ENCODE measurements around the gene ACAT2. TPM values are rescaled to one million over a fixed set of nuclear protein-coding genes. Genes with fewer than 3 reads are reported as not detected.
"Not testable (repeated sequence)": the region's sequence is repeated elsewhere in the genome, so short reads cannot be mapped to it uniquely, and the experiment has no call there.

ACAT2 gene
- 31.1 and 32.6 TPM in 2 replicates for total RNA-seq
- 20.4 TPM for total RNA-seq (2013)
- 6.5 and 10.5 TPM in 2 replicates for polyA plus RNA-seq
- 7.1 and 12.3 TPM in 2 replicates for polyA minus RNA-seq

- Histone ChIP-seq H2AFZ (ENCODE audit: insufficient read depth, low read depth, low read length, poor library complexity, severe bottlenecking) (peak within 1 kb of the TSS; percentile 88), H3K27ac (ENCODE audit: low read length in 2 of 2) (peak within 1 kb of the TSS; percentile 95 to 96), H3K36me3 (replicated peaks in 1 of 2; ENCODE audit: control extremely low read depth in 1 of 2, control insufficient read depth in 1 of 2, extremely low read depth in 1 of 2, insufficient read depth in 2 of 2, low read length in 1 of 2) (peaks cover 8 to 16% of the 10 kb centered on the region in 2 experiments), H3K79me2 (ENCODE audit: control insufficient read depth, insufficient read depth, low read length) (peaks cover 20% of the 10 kb centered on the region), H3K4me3 (ENCODE audit: control extremely low read depth in 1 of 5, extremely low read depth in 1 of 5, insufficient read depth in 1 of 5, low read depth in 2 of 5, low read length in 4 of 5) (peak within 1 kb of the TSS; percentile 83 to 99 (median 93)), H3K27me3 (replicated peaks in 1 of 4; ENCODE audit: control extremely low read depth in 1 of 4, control insufficient read depth in 3 of 4, insufficient read depth in 4 of 4, low read length in 3 of 4) (no peaks in the 10 kb centered on the region), H3K4me1 (ENCODE audit: control insufficient read depth in 2 of 2, insufficient read depth in 2 of 2, low read length in 2 of 2) (peaks cover 17 to 19% of the 10 kb centered on the region in 2 donors), H4K20me1 (ENCODE audit: control insufficient read depth, insufficient read depth, low read length, poor library complexity, severe bottlenecking) (no peaks in the 10 kb centered on the region), H3K4me2 (replicated peaks; ENCODE audit: low read depth, low read length, poor library complexity, severe bottlenecking) (peak within 1 kb of the TSS; percentile 95), H3K9ac (ENCODE audit: low read length) (peak within 1 kb of the TSS; percentile 92), H3K9me3 (ENCODE audit: control extremely low read depth in 1 of 3, control insufficient read depth in 2 of 3, insufficient read depth in 1 of 3, low read length in 2 of 3) (no peaks in the 10 kb centered on the region)
- no peaks in the 10 kb centered on the region for H3K9me3 Mint-ChIP-seq (ENCODE audit: insufficient read depth)
- H3K27me3 Mint-ChIP-seq = no peaks in the 10 kb centered on the region
- peak within 1 kb of the TSS; percentile 95 for H3K4me3 Mint-ChIP-seq
- H3K4me1 Mint-ChIP-seq = peaks cover 21% of the 10 kb centered on the region
- intact Hi-C loops (cut with micrococcal nuclease) = loop anchor here (1.0 kb wide), 4 partner anchors 27 to 206 kb away; partner anchors contain the start of genes SOD2, TCP1 and WTAP
- peak within 1 kb of the TSS; percentile 96 for H3K27ac Mint-ChIP-seq
- ATAC-seq (ENCODE audit: low read depth) = peak; percentile 96
- ChIA-PET POLR2A (interaction anchor here (0.8 to 3.6 kb wide), 6 partner anchors 8 to 69 kb away, joined by 3 to 28 read pairs (median 6); partner anchors contain the start of genes MRPL18, SOD2, TCP1 and WTAP), CTCF (interaction anchor here (0.9 to 1.3 kb wide), 4 partner anchors 8 to 70 kb away, joined by 3 to 5 read pairs (median 4); partner anchors contain the start of genes MRPL18, SOD2 and TCP1)
- WGBS (ENCODE audit: insufficient coverage) = under 1% methylated on average over 75 of the region's 76 CpGs
- peak; percentile 94 for DNase-seq
- TF ChIP-seq, protein P1, sequence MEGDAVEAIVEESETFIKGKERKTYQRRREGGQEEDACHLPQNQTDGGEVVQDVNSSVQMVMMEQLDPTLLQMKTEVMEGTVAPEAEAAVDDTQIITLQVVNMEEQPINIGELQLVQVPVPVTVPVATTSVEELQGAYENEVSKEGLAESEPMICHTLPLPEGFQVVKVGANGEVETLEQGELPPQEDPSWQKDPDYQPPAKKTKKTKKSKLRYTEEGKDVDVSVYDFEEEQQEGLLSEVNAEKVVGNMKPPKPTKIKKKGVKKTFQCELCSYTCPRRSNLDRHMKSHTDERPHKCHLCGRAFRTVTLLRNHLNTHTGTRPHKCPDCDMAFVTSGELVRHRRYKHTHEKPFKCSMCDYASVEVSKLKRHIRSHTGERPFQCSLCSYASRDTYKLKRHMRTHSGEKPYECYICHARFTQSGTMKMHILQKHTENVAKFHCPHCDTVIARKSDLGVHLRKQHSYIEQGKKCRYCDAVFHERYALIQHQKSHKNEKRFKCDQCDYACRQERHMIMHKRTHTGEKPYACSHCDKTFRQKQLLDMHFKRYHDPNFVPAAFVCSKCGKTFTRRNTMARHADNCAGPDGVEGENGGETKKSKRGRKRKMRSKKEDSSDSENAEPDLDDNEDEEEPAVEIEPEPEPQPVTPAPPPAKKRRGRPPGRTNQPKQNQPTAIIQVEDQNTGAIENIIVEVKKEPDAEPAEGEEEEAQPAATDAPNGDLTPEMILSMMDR (IDR thresholded peaks at IDR 0.05) = no peak
- TF ChIP-seq EZH2 (IDR thresholded peaks at IDR 0.05; ENCODE audit: borderline replicate concordance, insufficient read depth, low read depth, low read length, poor library complexity, severe bottlenecking) = no peak
Observed at GRCh38 chr6:159761873-159762680, at the start of gene ACAT2. ACAT2 (plus strand) TSS chr6:159762045; CDS start chr6:159762088, 43 bp downstream.

DNA sequence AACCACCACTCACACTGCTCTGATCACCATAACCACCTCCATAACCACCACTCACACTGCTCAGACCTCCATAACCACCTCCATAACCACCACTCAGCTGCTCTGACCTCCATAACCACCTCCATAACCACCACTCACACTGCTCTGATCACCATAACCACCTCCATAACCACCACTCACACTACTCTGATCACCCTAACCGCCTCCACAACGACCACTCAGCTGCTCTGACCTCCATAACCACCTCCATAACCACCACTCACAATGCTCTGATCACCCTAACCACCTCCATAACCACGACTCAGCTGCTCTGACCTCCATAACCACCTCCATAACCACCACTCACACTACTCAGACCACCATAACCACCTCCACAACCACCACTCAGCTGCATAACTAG is 49.5 kb upstream of the ACAT2 start:
- H3K27me3 ChIP-seq (replicated peaks in 1 of 4; ENCODE audit: control extremely low read depth in 1 of 4, control insufficient read depth in 3 of 4, insufficient read depth in 4 of 4, low read length in 3 of 4); H4K20me1 ChIP-seq (ENCODE audit: control insufficient read depth, insufficient read depth, low read length, poor library complexity, severe bottlenecking); H3K9me3 ChIP-seq (ENCODE audit: control extremely low read depth in 1 of 3, control insufficient read depth in 2 of 3, insufficient read depth in 1 of 3, low read length in 2 of 3); H3K4me3 Mint-ChIP-seq; H3K4me1 ChIP-seq (ENCODE audit: control insufficient read depth in 2 of 2, insufficient read depth in 2 of 2, low read length in 2 of 2); H3K4me3 ChIP-seq (ENCODE audit: control extremely low read depth in 1 of 5, extremely low read depth in 1 of 5, insufficient read depth in 1 of 5, low read depth in 2 of 5, low read length in 4 of 5); intact Hi-C loops (cut with micrococcal nuclease); H3K4me1 Mint-ChIP-seq; ATAC-seq (ENCODE audit: low read depth); H3K27me3 Mint-ChIP-seq; DNase-seq; H2AFZ ChIP-seq (ENCODE audit: insufficient read depth, low read depth, low read length, poor library complexity, severe bottlenecking); H3K4me2 ChIP-seq (replicated peaks; ENCODE audit: low read depth, low read length, poor library complexity, severe bottlenecking); H3K27ac Mint-ChIP-seq; H3K9me3 Mint-ChIP-seq (ENCODE audit: insufficient read depth); H3K27ac ChIP-seq (ENCODE audit: low read length in 2 of 2); H3K9ac ChIP-seq (ENCODE audit: low read length); POLR2A ChIA-PET; H3K36me3 ChIP-seq (replicated peaks in 1 of 2; ENCODE audit: control extremely low read depth in 1 of 2, control insufficient read depth in 1 of 2, extremely low read depth in 1 of 2, insufficient read depth in 2 of 2, low read length in 1 of 2): not testable (repeated sequence)
- CTCF ChIA-PET = interaction anchor here (0.6 to 1.4 kb wide), 2 partner anchors 9 to 21 kb away, joined by 3 read pairs; no protein-coding TSS in a partner anchor
- 74% methylated on average over 3 of the region's 3 CpGs for WGBS (ENCODE audit: insufficient coverage)
- H3K79me2 ChIP-seq (ENCODE audit: control insufficient read depth, insufficient read depth, low read length) = peaks cover 42% of the 10 kb centered on the region
